Endometrium (tissue), 2 donors: ENCODE measurements around the gene IGF1R.
A peak's percentile ranks its signal among the peaks of the same experiment; 100 is the strongest.

Source experiments
- FAIRE-seq: peaks from 2 replicates; lab custom pipeline; 2012; peaks lifted over from hg19 to GRCh38; lab: Jason Lieb, UNC
- donor health status: control.
- donor health status: control.

Gene IGF1R

GRCh38 chr15:98648654-98649471 is 524 bp downstream of the IGF1R start:
- no peak for FAIRE-seq

- no peak for FAIRE-seq
Measured at GRCh38 chr15:98649472-98650416, 1.4 kb downstream of the IGF1R start.

GRCh38 chr15:98650417-98651035 is 2.2 kb downstream of the IGF1R start:
- FAIRE-seq: no peak

- FAIRE-seq: no peak
Measured at GRCh38 chr15:98651036-98651481, 2.7 kb downstream of the IGF1R start.

GRCh38 chr15:98651581-98652220 is 3.4 kb downstream of the IGF1R start:
- FAIRE-seq: no peak

- FAIRE-seq: no peak
Measured at GRCh38 chr15:98653686-98654085, 5.3 kb downstream of the IGF1R start.

- peak; percentile 55 for FAIRE-seq
Measured at GRCh38 chr15:98654790-98655360, 6.5 kb downstream of the IGF1R start.

- FAIRE-seq: no peak
Measured at GRCh38 chr15:98655732-98656131, 7.4 kb downstream of the IGF1R start.

- no peak for FAIRE-seq
Measured at GRCh38 chr15:98657721-98658120, 9.4 kb downstream of the IGF1R start.

- no peak for FAIRE-seq
Measured at GRCh38 chr15:98658831-98659699, 10.7 kb downstream of the IGF1R start.

- no peak for FAIRE-seq
Measured at GRCh38 chr15:98660055-98660454, 11.7 kb downstream of the IGF1R start.

- FAIRE-seq: no peak
Measured at GRCh38 chr15:98663045-98663444, 14.7 kb downstream of the IGF1R start.

- FAIRE-seq: no peak
Measured at GRCh38 chr15:98663606-98664005, 15.3 kb downstream of the IGF1R start.

- no peak for FAIRE-seq
Measured at GRCh38 chr15:98666441-98666840, 18.1 kb downstream of the IGF1R start.

GRCh38 chr15:98666841-98667240 is 18.5 kb downstream of the IGF1R start:
- FAIRE-seq: no peak

GRCh38 chr15:98667521-98668179 is 19.3 kb downstream of the IGF1R start:
- FAIRE-seq: no peak

GRCh38 chr15:98668566-98669308 is 20.4 kb downstream of the IGF1R start:
- FAIRE-seq: no peak

- FAIRE-seq: no peak
Measured at GRCh38 chr15:98669638-98670037, 21.3 kb downstream of the IGF1R start.
